ENCODE measurements around the gene NXT1. TPM values are rescaled to one million over a fixed set of nuclear protein-coding genes. Genes with fewer than 3 reads are reported as not detected.
A peak's percentile ranks its signal among the peaks of the same experiment; 100 is the strongest.

The NXT1 gene
- total RNA-seq, 1 experiment from 2014 or later, result 98.0 TPM

DNA sequence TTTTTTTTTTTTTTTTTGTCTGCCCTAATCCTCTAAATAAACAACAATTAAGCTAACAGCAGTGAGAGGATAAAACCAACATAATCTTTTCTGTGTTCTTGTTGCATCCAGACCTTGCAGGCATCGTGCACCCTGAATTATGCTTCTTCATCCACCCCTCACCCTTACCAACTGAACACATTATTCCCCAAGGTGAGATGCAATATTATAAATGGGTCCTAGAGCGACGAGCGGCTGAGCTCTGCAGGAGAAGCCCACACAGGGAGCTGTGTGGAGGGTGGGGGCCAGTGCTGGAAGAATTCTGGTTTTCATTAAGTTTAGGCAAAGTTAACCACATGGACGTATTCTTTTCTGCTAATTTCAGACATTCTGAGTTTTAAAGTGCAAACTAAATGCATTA is 32.2 kb upstream of the NXT1 start:
- Histone ChIP-seq H2AFZ (ENCODE audit: low read length) (no peak overlapping the region), H3K27me3 (ENCODE audit: low read length) (peaks cover 42% of the 10 kb centered on the region), H3K36me3 (ENCODE audit: low read depth, low read length) (no peaks in the 10 kb centered on the region), H3K4me3 (ENCODE audit: low read length) (no peak overlapping the region), H3K9me2 (replicated peaks; ENCODE audit: low read length) (no peaks in the 10 kb centered on the region), H3K4me2 (ENCODE audit: low read length) (no peak overlapping the region), H3K4me1 (ENCODE audit: insufficient read depth, low read length) (no peaks in the 10 kb centered on the region), H3K79me2 (ENCODE audit: low read length) (no peaks in the 10 kb centered on the region), H3F3A (ENCODE audit: low read length, unreplicated experiment) (no peaks in the 10 kb centered on the region), H4K20me1 (ENCODE audit: low read length) (no peaks in the 10 kb centered on the region), H3K27ac (ENCODE audit: low read length) (no peak overlapping the region), H3K9ac (ENCODE audit: low read length) (no peak overlapping the region), H3K9me3 (ENCODE audit: low read length) (no peaks in the 10 kb centered on the region)
- ATAC-seq (no peak), DNase-seq (no peak)
- intact Hi-C loops (cut with micrococcal nuclease), result no loop called here
- ChIA-PET POLR2A (ENCODE audit: unreplicated experiment) (no interaction called here), CTCF (no interaction called here)
- no TSS peak for BruUV-seq (replicated peaks)
- TF ChIP-seq, protein P1, sequence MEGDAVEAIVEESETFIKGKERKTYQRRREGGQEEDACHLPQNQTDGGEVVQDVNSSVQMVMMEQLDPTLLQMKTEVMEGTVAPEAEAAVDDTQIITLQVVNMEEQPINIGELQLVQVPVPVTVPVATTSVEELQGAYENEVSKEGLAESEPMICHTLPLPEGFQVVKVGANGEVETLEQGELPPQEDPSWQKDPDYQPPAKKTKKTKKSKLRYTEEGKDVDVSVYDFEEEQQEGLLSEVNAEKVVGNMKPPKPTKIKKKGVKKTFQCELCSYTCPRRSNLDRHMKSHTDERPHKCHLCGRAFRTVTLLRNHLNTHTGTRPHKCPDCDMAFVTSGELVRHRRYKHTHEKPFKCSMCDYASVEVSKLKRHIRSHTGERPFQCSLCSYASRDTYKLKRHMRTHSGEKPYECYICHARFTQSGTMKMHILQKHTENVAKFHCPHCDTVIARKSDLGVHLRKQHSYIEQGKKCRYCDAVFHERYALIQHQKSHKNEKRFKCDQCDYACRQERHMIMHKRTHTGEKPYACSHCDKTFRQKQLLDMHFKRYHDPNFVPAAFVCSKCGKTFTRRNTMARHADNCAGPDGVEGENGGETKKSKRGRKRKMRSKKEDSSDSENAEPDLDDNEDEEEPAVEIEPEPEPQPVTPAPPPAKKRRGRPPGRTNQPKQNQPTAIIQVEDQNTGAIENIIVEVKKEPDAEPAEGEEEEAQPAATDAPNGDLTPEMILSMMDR (conservative IDR thresholded peaks at IDR 0.05; ENCODE audit: low read depth, low read length), result no peak
- no peak for TF ChIP-seq EZH2phosphoT487 (IDR thresholded peaks at IDR 0.05; ENCODE audit: borderline replicate concordance, low read length)

DNA sequence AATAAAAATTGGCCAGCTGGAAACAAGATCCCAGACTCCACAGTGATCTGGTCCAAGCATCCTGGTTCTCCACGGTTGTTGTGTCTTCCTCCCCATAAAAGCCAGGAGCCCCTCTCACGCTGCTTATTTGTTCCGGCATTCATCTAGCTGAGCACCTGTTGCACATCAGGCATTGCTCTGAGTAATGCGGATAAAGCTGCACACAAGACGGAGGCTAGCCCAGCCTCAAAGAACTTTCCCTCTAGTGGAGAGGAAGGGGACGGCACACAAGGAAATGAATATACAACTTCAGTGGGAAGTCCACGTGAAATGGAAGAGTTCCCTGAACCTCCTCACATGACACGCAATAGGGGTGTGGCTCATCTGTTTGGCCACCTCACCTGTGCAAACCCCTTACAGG is 30.3 kb upstream of the NXT1 start:
- Histone ChIP-seq H3K9me3 (ENCODE audit: low read length) (no peaks in the 10 kb centered on the region), H3K36me3 (ENCODE audit: low read depth, low read length) (no peaks in the 10 kb centered on the region), H3K9me2 (replicated peaks; ENCODE audit: low read length) (no peaks in the 10 kb centered on the region), H3K79me2 (ENCODE audit: low read length) (no peaks in the 10 kb centered on the region), H2AFZ (ENCODE audit: low read length) (no peak overlapping the region), H3K4me2 (ENCODE audit: low read length) (no peak overlapping the region), H3K4me1 (ENCODE audit: insufficient read depth, low read length) (no peaks in the 10 kb centered on the region), H3K27me3 (ENCODE audit: low read length) (peaks cover 39% of the 10 kb centered on the region), H3K27ac (ENCODE audit: low read length) (no peak overlapping the region), H3F3A (ENCODE audit: low read length, unreplicated experiment) (no peaks in the 10 kb centered on the region), H3K9ac (ENCODE audit: low read length) (no peak overlapping the region), H4K20me1 (ENCODE audit: low read length) (no peaks in the 10 kb centered on the region), H3K4me3 (ENCODE audit: low read length) (no peak overlapping the region)
- ATAC-seq (peak; percentile 71), DNase-seq (peak; percentile 64)
- no peak for TF ChIP-seq EZH2phosphoT487 (IDR thresholded peaks at IDR 0.05; ENCODE audit: borderline replicate concordance, low read length)
- TF ChIP-seq, protein P1 (conservative IDR thresholded peaks at IDR 0.05; ENCODE audit: low read depth, low read length), result peak; percentile 73
- TF ChIP-seq EZH2 (IDR thresholded peaks at IDR 0.05; ENCODE audit: low read length, unreplicated experiment), result no peak
- BruUV-seq (replicated peaks), result no TSS peak
- ChIA-PET POLR2A (ENCODE audit: unreplicated experiment) (no interaction called here), CTCF (interaction anchor here (1.3 kb wide), 1 partner anchor 629 kb away, joined by 4 read pairs; no protein-coding TSS in a partner anchor)
- intact Hi-C loops (cut with micrococcal nuclease), result loop anchor here (1.0 kb wide), 1 partner anchor 629 kb away; no protein-coding TSS in a partner anchor

DNA sequence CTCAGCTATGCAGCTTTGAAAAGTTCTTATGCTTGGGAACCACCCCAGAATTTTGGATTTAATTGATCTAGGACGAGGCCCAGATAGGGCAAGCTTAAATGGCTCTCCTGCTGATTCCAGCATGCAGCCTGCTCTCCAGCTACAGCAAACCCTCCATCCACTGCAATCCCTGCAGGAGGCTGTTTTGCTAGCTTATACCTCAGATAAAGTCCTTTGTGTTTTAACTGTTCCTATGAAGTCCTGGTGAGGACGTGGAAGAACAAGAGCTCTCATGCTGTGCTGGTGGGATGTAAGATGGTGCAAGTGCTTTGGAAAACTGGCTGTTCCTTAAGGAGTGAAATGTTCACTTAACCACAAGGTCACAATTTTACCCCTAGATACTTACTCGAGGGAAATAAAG is 25.5 kb upstream of the NXT1 start:
- POLR2A ChIA-PET (ENCODE audit: unreplicated experiment), result no interaction called here
- H3K9ac ChIP-seq (ENCODE audit: low read length), result no peak overlapping the region
- no peak overlapping the region for H3K4me2 ChIP-seq (ENCODE audit: low read length)
- H3K27ac ChIP-seq (ENCODE audit: low read length), result no peak overlapping the region
- TF ChIP-seq EZH2phosphoT487 (IDR thresholded peaks at IDR 0.05; ENCODE audit: borderline replicate concordance, low read length), result no peak
- TF ChIP-seq, protein P1 (conservative IDR thresholded peaks at IDR 0.05; ENCODE audit: low read depth, low read length), result no peak
- no peak for TF ChIP-seq EZH2 (IDR thresholded peaks at IDR 0.05; ENCODE audit: low read length, unreplicated experiment)
- H3K79me2 ChIP-seq (ENCODE audit: low read length), result no peaks in the 10 kb centered on the region
- no peaks in the 10 kb centered on the region for H3K9me2 ChIP-seq (replicated peaks; ENCODE audit: low read length)
- H3K9me3 ChIP-seq (ENCODE audit: low read length), result no peaks in the 10 kb centered on the region
- H3K36me3 ChIP-seq (ENCODE audit: low read depth, low read length), result no peaks in the 10 kb centered on the region
- H3K4me1 ChIP-seq (ENCODE audit: insufficient read depth, low read length), result no peaks in the 10 kb centered on the region
- intact Hi-C loops (cut with micrococcal nuclease), result no loop called here
- no peaks in the 10 kb centered on the region for H4K20me1 ChIP-seq (ENCODE audit: low read length)
- H3K27me3 ChIP-seq (ENCODE audit: low read length), result peaks cover 22% of the 10 kb centered on the region; the same call in 1 of the 2 replicates
- no TSS peak for BruUV-seq (replicated peaks)
- CTCF ChIA-PET, result no interaction called here
- H3F3A ChIP-seq (ENCODE audit: low read length, unreplicated experiment), result no peaks in the 10 kb centered on the region
- no peak overlapping the region for H2AFZ ChIP-seq (ENCODE audit: low read length)
- DNase-seq (no peak), ATAC-seq (no peak)
- no peak overlapping the region for H3K4me3 ChIP-seq (ENCODE audit: low read length)

Measured in PC-3 (cell line).